Muscle layer of duodenum (tissue), 2 donors: ENCODE data around the gene NT5DC2.

Source experiments
- H3K27ac ChIP-seq: one replicate; pipeline ENCODE4 v1.7.0; 2013; ENCODE audit warnings: mild to moderate bottlenecking, low read length
- H3K27me3 ChIP-seq: one replicate; pipeline ENCODE4 v1.7.0; 2013; ENCODE audit warnings: low read depth, mild to moderate bottlenecking, control low read depth, low read length
- H3K36me3 ChIP-seq, 2 donors: one replicate each; pipeline ENCODE4 v1.7.0; 2013; ENCODE audit warnings: low read length in 2 of 2, control low read depth in 1 of 2, mild to moderate bottlenecking in 1 of 2; ENCODE audit not compliant: insufficient read depth in 2 of 2, control insufficient read depth in 1 of 2
- H3K4me1 ChIP-seq, 2 donors: one replicate each; pipeline ENCODE4 v1.7.0; 2013; ENCODE audit warnings: low read length in 2 of 2, mild to moderate bottlenecking in 2 of 2, control low read depth in 1 of 2, moderate library complexity in 1 of 2; ENCODE audit not compliant: insufficient read depth in 2 of 2, control insufficient read depth in 1 of 2
- H3K4me3 ChIP-seq, 2 donors: one replicate each; pipeline ENCODE4 v1.7.0; 2013; ENCODE audit warnings: low read length in 2 of 2, low read depth in 1 of 2, mild to moderate bottlenecking in 1 of 2
- H3K9me3 ChIP-seq, 2 donors: one replicate each; pipeline ENCODE4 v1.7.0; 2013; ENCODE audit warnings: low read length in 2 of 2, control low read depth in 1 of 2, mild to moderate bottlenecking in 1 of 2; ENCODE audit not compliant: control insufficient read depth in 1 of 2
- donor health status: healthy.

NT5DC2 gene

DNA sequence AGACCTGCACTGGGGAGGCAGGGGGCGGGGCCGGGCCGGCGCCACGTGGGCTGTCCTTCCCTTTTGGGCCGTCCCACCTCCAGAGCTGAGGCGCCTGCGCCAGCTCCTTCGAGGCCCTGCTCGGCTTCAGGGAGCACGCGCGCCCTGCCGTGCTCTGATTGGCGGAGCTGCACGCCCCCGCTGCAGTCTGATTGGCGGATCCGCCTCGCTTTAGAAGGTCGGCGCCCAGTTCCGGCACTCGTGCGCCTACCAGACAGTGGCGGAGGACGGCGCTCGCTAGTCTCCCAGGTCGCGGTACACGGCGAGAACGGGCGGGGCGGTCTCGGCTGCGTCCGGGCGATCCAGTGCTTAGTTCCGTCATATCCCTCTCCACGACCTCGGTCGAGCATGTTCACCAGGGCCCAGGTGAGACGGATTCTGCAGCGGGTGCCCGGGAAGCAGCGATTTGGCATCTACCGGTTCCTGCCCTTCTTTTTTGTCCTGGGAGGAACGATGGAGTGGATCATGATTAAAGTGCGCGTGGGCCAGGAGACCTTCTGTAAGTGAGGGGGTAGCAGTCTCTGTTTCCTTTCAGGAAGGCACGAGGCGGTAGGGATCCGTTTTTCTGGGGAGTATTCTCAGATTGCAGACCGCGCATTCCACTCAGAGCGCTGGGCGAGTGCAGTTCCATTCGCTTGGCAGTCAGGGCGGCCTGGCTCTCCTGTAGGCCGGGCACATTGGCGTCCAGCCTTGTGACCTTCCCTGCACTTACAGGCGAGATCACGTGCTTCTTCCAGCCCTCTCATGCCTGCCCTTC is 2.9 kb upstream of the NT5DC2 start, which contains the start of gene UQCC5:
Gene UQCC5, plus strand, starts transcription at position 237 of the 796 bp plus-strand sequence. Its CDS starts 151 bp downstream, at position 388.
- Histone ChIP-seq H3K9me3 (no peaks in the 10 kb centered on the region), H3K4me1 (peaks cover 8 to 32% of the 10 kb centered on the region in 2 donors), H3K27ac (peak within 1 kb of the TSS; percentile 82), H3K27me3 (no peaks in the 10 kb centered on the region), H3K4me3 (peak within 1 kb of the TSS; percentile 75 to 81), H3K36me3 (peaks cover 4 to 6% of the 10 kb centered on the region in 2 donors)

- peaks cover 8 to 32% of the 10 kb centered on the region in 2 donors for H3K4me1 ChIP-seq
- no peak overlapping the region for H3K27ac ChIP-seq
- H3K36me3 ChIP-seq = peaks cover 1 to 3% of the 10 kb centered on the region in 2 donors
- H3K27me3 ChIP-seq = no peaks in the 10 kb centered on the region
- H3K4me3 ChIP-seq = peak overlapping the region; percentile 45 to 75
- H3K9me3 ChIP-seq = no peaks in the 10 kb centered on the region
Observed at GRCh38 chr3:52536112-52536368, 2.4 kb upstream of the NT5DC2 start.

- H3K4me3 ChIP-seq = peak overlapping the region; percentile 45 to 75
- H3K27ac ChIP-seq = no peak overlapping the region
- H3K27me3 ChIP-seq = no peaks in the 10 kb centered on the region
- H3K9me3 ChIP-seq = no peaks in the 10 kb centered on the region
- peaks cover 8 to 32% of the 10 kb centered on the region in 2 donors for H3K4me1 ChIP-seq
- no peaks in the 10 kb centered on the region for H3K36me3 ChIP-seq
Observed at GRCh38 chr3:52535411-52536111, 1.9 kb upstream of the NT5DC2 start.

DNA sequence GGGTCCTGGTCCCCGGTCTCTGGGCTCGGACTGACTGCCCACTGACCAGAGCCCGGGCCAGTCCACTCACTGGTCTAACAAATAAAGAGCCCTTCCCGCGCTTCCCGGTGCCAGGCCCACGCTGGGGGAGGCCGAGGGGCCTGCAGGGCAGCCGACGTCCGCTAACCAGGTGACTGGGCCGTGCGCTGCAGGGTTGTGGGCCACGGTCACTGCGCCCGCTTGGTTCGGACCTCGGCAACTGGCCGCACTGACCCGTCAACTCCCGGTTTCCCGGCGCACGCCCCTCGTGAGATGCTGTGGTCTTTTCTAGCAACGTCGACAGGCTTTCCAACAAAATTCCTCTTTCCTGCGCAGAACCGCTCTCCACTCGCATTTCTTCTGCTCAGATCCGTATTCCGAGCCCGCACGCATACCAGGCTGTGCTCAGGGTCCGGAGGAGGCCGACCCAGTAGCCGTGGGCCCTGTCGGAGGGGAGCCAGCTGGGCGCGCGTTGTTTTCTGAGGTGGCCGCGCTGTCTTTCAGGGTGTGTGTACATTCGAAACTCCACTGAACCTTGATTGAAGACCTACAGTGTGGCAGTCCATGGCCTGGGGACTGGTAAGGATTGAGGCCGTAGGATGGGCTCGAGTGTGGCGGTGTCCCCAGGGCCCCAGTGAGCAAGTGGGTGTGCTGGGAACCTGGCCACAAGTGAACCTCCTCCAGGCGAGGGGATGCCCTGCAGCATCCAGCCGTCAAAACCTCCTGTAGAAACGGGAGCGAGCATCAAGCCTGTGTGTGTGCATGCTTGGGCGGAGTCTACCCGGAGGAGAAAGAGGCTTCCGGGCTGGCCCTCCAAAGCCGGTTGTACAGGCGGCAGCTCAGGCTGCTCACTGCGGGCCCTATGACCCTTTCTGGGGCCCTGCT is 875 bp upstream of the NT5DC2 start:
- no peaks in the 10 kb centered on the region for H3K9me3 ChIP-seq
- H3K4me1 ChIP-seq = peaks cover 8 to 32% of the 10 kb centered on the region in 2 donors
- no peak overlapping the region for H3K27ac ChIP-seq
- H3K27me3 ChIP-seq = no peaks in the 10 kb centered on the region
- peak overlapping the region; percentile 33 to 63 for H3K4me3 ChIP-seq
- H3K36me3 ChIP-seq = no peaks in the 10 kb centered on the region

DNA sequence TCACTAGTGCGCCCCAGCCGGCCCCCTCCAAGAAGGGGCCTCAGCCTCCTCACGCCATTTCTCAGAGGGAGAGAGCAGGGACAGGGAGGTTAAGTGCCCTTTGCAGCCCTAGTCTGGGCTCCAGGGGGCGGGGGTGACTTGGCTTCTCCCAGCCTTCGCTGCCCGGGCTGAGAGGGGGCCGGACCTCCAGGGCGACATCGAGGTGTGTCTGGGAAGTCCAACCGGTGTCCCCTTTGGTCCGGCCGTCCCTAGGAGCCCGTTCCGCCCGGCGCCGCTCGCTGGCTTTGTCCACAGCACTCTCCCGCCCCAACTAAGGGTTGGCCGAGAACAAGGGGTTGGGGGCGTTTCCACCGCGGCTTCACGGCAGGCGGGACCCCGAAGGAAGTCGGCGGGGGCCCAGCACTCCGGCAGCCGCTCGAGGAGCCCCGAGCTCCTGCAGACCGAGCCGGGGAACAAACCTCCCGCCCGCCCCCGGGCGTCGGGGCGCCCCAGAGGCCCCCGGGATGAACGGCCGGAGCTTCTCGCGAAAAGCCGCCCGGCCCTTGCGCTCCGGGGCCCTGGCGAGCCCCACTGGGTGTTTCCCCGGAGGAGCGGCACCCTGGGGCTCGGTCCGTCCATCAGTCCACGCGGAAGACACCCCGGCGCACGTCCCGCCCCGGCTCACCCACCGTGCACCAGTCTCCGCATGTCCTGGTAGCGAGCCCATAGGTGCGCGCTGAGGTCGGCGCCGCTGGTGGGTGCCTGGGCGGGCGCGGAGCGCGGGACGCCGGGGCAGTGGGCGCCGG is 627 bp downstream of the NT5DC2 start:
- no peaks in the 10 kb centered on the region for H3K9me3 ChIP-seq
- H3K27me3 ChIP-seq = no peaks in the 10 kb centered on the region
- no peak overlapping the region for H3K27ac ChIP-seq
- H3K36me3 ChIP-seq = peaks cover 0 to 1% of the 10 kb centered on the region in 2 donors
- H3K4me1 ChIP-seq = peaks cover 7 to 18% of the 10 kb centered on the region in 2 donors
- H3K4me3 ChIP-seq = peak overlapping the region in 1 of 2 donors; percentile 62

DNA sequence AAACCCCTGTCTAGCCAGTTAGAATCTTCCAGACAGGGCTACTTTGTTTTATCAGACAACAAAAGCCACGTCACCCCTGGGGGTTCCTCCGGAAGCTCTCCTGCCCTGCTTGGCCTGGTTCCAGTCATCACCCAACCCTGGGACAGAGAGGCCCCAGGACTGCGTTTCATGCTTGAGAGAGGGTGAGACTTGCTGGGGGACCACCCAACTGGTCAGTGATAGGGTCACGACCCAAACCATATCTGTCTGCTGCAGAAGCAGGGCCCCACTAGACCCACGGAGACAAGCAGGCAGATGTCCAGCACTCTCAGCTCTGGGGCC is 1.2 kb downstream of the NT5DC2 start:
- Histone ChIP-seq H3K4me3 (peak overlapping the region in 1 of 2 donors; percentile 62), H3K27ac (no peak overlapping the region), H3K4me1 (peaks cover 1 to 12% of the 10 kb centered on the region in 2 donors)

GRCh38 chr3:52531860-52532516 is 1.7 kb downstream of the NT5DC2 start:
- H3K4me3 ChIP-seq = no peak overlapping the region
- H3K4me1 ChIP-seq = peaks cover 0 to 9% of the 10 kb centered on the region in 2 donors
- no peaks in the 10 kb centered on the region for H3K9me3 ChIP-seq
- H3K36me3 ChIP-seq = peaks cover 0 to 9% of the 10 kb centered on the region in 2 donors
- H3K27me3 ChIP-seq = no peaks in the 10 kb centered on the region
- H3K27ac ChIP-seq = no peak overlapping the region

More for the DNA sequence above, 1.2 kb downstream of the NT5DC2 start:
- Histone ChIP-seq H3K27me3 (no peaks in the 10 kb centered on the region), H3K9me3 (no peaks in the 10 kb centered on the region), H3K36me3 (peaks cover 0 to 7% of the 10 kb centered on the region in 2 donors)

- Histone ChIP-seq H3K27ac (no peak overlapping the region), H3K4me3 (no peak overlapping the region), H3K36me3 (peaks cover 0 to 9% of the 10 kb centered on the region in 2 donors), H3K9me3 (no peaks in the 10 kb centered on the region), H3K4me1 (peaks cover 0 to 9% of the 10 kb centered on the region in 2 donors), H3K27me3 (no peaks in the 10 kb centered on the region)
Observed at GRCh38 chr3:52530918-52531826, 2.5 kb downstream of the NT5DC2 start.

GRCh38 chr3:52529376-52530333 is 4.0 kb downstream of the NT5DC2 start:
- Histone ChIP-seq H3K27me3 (no peaks in the 10 kb centered on the region), H3K36me3 (peaks cover 0 to 9% of the 10 kb centered on the region in 2 donors), H3K9me3 (no peaks in the 10 kb centered on the region), H3K4me3 (no peak overlapping the region), H3K27ac (no peak overlapping the region), H3K4me1 (peaks cover 0 to 9% of the 10 kb centered on the region in 2 donors)
